Right cardiac atrium (tissue), 5 donors: ENCODE results near the gene CRYBA4. TPM values are rescaled to one million over a fixed set of nuclear protein-coding genes. Genes with fewer than 3 reads are reported as not detected.

ENCODE experiments used
- ATAC-seq, 2 donors: fragments of 200-7000 bp; cut with Tn5 transposase; one replicate each; pipeline versions ENCODE4 v1.8.0 to v1.9.1; 2020; ENCODE audit warnings: moderate library complexity in 2 of 2, mild to moderate bottlenecking in 1 of 2
- DNase-seq, 3 donors: peaks; one replicate each; pipeline ENCODE4 v3.0.0-alpha.2; 2020
- H3K27ac ChIP-seq: one replicate; pipeline ENCODE4 v1.5.1; 2013; ENCODE audit warnings: mild to moderate bottlenecking, low read length, control low read depth, moderate library complexity
- H3K27me3 ChIP-seq: one replicate; pipeline ENCODE4 v1.6.1; 2013; ENCODE audit not compliant: control insufficient read depth, insufficient read depth
- H3K4me1 ChIP-seq: one replicate; pipeline ENCODE4 v1.6.1; 2013; ENCODE audit warnings: low read length; ENCODE audit not compliant: control insufficient read depth, insufficient read depth
- H3K4me3 ChIP-seq: one replicate; pipeline ENCODE4 v1.5.1; 2013; ENCODE audit warnings: low read length, control low read depth
- H3K9me3 ChIP-seq: one replicate; pipeline ENCODE4 v1.6.1; 2013; ENCODE audit warnings: low read length; ENCODE audit not compliant: control insufficient read depth
- WGBS: extraction: QIAGEN DNeasy Blood & Tissue Kit; methylation state at CpG from one replicate; pipeline ENCODE4 v1.1.7; 2013; 5-methylcytosine and 5-hydroxymethylcytosine counted together
- intact Hi-C, 4 donors: fragments of 100-400 bp; cut with DNase I; formaldehyde crosslinking; loops; one replicate each; pipeline versions ENCODE4 v1.11.0 to v1.14.0; 2022 to 2023
- polyA plus RNA-seq: library from polyadenylated mRNA; stranded (reverse); fragments of 200-250 nt; gene quantifications from one replicate; pipeline ENCODE4 v1.2.3, GENCODE V29; 2013
- total RNA-seq, 4 donors: library from RNA; stranded (reverse); fragmentation: NEBNext Ultra II Directional; extraction: Animal tissue kit (Norgen Biotek cat#: 25700); gene quantifications; one replicate each; pipeline ENCODE4 v1.2.1, GENCODE V29; 2021
- donor health status: healthy with polysubstance abuse.
- donor health status: DM: no; HTN: yes; CAD: no.
- donor health status: DM: no; HTN: no; CAD: no.
- donor health status: DM: no; HTN: yes; CAD: no; lungs with severe emphysema.
- donor health status: DM: yes; HTN: yes; CAD: no.

Gene CRYBA4
- total and polyA plus RNA-seq, 5 donors = not detected

DNA sequence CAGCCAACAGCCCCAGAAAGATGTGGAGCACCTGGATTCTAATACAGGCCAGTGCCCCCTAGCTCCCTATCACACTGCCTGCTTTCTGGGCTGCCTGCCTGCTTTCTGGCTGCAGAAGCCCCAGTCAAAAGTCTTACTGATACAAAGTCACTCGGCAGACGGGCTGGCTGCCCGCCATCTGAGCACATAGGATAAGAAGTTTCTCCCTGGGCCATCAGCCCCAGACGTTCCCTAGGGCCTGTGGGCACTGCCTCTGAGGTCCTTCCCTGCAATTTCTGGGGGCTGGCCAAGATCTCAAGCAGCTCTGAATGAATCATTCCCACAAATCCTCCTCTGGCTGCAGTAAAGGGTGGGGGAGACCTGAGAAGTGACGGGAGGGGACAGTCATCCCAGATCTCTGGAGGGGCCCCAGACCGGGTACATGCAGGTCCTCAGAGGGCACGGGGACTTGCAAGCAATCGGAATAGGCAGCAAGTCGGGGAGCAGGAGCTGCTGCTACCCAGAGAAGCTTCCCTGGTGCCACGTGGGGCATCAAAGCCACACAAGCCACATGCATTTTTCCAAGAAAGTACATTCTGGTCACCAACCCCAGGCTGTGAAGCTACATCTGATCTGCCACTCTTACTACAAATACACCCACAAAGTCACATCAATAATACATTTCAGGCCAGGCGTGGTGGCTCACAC lies 36.5 kb upstream of the CRYBA4 start:
- H3K9me3 ChIP-seq = no peaks in the 10 kb centered on the region
- 32% methylated on average over 11 of the region's 11 CpGs for WGBS
- intact Hi-C loops = loop anchor here in 2 of 4 donors (10.0 kb wide), 2 partner anchors 60 to 70 kb away; partner anchors contain the start of gene TFIP11 (in 1 of the 2)
- H3K4me3 ChIP-seq = no peak overlapping the region
- H3K27me3 ChIP-seq = no peaks in the 10 kb centered on the region
- H3K27ac ChIP-seq = no peak overlapping the region
- DNase-seq = peak; percentile 84 to 95 (median 89)
- ATAC-seq = peak; percentile 37 to 40
- peaks cover 9% of the 10 kb centered on the region for H3K4me1 ChIP-seq

DNA sequence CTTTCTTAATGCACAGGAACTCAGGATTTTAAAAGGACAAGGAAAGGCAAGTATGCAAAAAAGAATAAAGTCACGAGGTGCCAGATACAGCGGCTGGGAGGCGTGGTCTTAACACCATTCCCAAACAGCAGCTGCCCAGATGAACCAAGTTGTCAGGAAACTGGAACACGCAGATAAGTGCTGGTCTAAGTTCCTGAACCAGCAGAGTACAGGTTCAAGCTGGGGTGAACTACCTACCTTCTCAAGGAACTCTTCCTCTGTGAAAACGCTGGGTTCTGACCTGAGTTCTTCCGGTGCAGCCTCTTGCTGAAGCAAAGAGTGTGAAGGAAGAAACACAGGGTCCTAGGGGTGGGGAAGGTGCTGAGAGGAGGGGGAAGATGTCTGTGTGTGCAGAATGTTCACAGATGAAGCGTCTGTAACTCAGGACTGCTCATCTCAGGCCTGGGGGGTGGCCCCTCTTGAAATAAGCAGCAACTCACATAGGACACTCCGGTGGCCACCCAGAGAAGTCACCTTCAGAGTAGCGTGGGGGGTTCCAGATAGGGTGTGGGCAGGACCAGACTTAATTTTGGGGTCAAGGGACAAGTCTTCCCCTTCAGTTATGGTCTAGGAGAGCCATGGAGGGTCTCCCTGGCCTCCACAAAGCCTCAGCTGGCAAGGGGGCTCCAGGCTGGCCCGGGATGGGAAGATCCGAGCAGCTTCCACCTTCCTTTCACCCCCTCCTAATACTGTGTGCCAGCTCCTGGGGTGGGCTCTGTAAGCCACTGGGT lies 35.0 kb upstream of the CRYBA4 start:
- Histone ChIP-seq H3K9me3 (no peaks in the 10 kb centered on the region), H3K27me3 (no peaks in the 10 kb centered on the region), H3K4me3 (no peak overlapping the region), H3K4me1 (peaks cover 8% of the 10 kb centered on the region), H3K27ac (peak overlapping the region; percentile 3)
- ATAC-seq (peak; percentile 6 to 42), DNase-seq (peak in 2 of 3 donors; percentile 39 to 70)
- 63% methylated on average over 11 of the region's 11 CpGs for WGBS
- intact Hi-C loops = loop anchor here in 2 of 4 donors (10.0 kb wide), 2 partner anchors 62 to 72 kb away; partner anchors contain the start of gene TFIP11 (in 1 of the 2)

DNA sequence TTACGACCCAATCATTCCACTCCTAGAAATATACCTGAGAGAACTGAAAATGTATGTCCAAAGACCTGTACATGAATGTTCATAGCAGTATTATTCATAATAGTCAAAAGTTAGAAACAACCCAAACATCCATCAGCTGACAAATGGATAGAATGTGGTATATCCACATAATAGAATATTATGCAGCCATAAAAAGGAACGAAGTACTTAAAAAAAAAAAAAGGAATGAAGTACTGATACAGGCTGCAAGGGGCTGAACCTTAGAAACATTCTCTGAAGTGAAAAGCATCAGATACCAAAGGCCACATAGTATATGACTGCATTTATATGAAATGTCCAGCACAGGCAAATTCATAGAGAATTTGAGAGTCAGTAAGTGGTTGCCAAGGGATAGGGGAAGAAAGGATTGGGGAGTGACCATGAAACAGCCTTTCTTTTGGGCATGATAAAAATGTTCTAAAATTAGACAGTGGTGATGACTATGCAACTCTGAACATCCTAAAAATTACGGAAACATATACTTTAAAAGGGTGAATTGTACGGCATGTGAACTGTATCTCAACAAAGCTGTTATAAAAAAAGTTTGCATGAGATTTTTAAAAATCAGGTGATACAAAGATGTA lies 33.7 kb upstream of the CRYBA4 start:
- no peak for DNase-seq
- intact Hi-C loops = loop anchor here in 2 of 4 donors (10.0 kb wide), 2 partner anchors 63 to 73 kb away; partner anchors contain the start of gene TFIP11 (in 1 of the 2)
- Histone ChIP-seq H3K27ac (no peak overlapping the region), H3K9me3 (no peaks in the 10 kb centered on the region), H3K4me3 (no peak overlapping the region), H3K4me1 (peaks cover 8% of the 10 kb centered on the region), H3K27me3 (no peaks in the 10 kb centered on the region)
- 88% methylated on average over 4 of the region's 4 CpGs for WGBS
- no peak for ATAC-seq

DNA sequence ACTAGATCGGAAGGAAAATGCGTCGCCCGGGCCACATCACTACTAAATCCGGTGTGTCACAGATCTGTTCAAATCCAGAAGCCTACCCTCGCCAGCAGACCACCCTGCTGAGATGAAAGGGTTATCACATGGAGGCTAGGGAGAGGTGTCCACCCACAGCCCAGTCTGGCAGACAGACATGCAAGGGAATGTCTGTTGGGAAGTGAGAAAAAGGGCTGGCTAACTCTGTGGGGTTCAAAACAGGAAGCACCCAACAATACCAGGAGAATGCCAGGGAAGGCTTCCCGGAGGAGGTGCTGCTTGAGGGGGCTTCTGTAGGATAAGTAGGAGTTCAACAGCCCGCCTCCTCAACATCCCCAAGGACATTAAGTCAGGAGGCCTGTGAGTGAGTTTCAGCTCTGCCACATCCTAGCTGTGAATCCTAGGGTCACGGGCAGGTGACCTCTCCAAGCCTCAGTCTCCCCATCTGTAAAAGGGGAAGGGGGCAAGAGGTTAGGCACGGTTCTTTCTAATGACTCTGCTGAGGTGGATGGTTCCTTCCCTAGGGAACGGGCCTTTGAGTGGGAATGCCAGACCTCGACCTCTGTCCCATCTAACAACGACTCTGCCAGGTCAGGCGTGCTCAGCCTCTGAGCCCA lies 32.9 kb upstream of the CRYBA4 start:
- DNase-seq = no peak
- Histone ChIP-seq H3K9me3 (no peaks in the 10 kb centered on the region), H3K4me3 (peak overlapping the region; percentile 100), H3K27me3 (no peaks in the 10 kb centered on the region), H3K4me1 (peaks cover 8% of the 10 kb centered on the region), H3K27ac (peak overlapping the region; percentile 92)
- intact Hi-C loops = loop anchor here in 2 of 4 donors (10.0 kb wide), 2 partner anchors 64 to 74 kb away; partner anchors contain the start of gene TFIP11 (in 1 of the 2)
- WGBS = 60% methylated on average over 14 of the region's 14 CpGs
- ATAC-seq = no peak

DNA sequence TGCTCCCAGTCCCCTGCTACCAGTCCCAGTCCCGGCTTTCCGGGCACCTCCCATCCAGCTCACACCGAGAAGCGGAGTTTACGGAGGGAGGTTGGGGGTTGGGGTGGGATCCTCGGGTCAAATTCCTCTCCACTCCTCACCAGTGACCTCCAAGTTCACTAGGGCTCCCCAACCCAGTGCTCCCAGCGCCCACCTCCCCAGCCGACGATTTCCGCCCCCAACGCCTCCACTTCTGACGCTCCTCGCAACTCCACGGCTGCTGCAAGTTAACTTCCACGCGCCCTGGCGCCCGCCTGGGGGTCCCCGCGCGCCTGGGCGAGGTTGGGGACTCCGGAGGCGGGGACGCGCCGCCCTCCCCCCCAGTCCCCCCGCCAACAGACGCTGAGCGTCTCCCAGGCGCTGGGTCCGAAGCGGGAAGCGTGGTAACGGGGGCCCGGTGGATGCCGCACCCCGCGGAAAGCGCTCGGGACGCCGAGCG lies 32.4 kb upstream of the CRYBA4 start:
- Histone ChIP-seq H3K27ac (peak overlapping the region; percentile 92), H3K9me3 (no peaks in the 10 kb centered on the region), H3K27me3 (no peaks in the 10 kb centered on the region), H3K4me1 (peaks cover 8% of the 10 kb centered on the region), H3K4me3 (peak overlapping the region; percentile 100)
- intact Hi-C loops = loop anchor here in 2 of 4 donors (10.0 kb wide), 2 partner anchors 65 to 75 kb away; partner anchors contain the start of gene TFIP11 (in 1 of the 2)
- peak; percentile 42 to 76 (median 73) for DNase-seq
- WGBS = under 1% methylated on average over 44 of the region's 44 CpGs
- peak; percentile 34 to 40 for ATAC-seq

DNA sequence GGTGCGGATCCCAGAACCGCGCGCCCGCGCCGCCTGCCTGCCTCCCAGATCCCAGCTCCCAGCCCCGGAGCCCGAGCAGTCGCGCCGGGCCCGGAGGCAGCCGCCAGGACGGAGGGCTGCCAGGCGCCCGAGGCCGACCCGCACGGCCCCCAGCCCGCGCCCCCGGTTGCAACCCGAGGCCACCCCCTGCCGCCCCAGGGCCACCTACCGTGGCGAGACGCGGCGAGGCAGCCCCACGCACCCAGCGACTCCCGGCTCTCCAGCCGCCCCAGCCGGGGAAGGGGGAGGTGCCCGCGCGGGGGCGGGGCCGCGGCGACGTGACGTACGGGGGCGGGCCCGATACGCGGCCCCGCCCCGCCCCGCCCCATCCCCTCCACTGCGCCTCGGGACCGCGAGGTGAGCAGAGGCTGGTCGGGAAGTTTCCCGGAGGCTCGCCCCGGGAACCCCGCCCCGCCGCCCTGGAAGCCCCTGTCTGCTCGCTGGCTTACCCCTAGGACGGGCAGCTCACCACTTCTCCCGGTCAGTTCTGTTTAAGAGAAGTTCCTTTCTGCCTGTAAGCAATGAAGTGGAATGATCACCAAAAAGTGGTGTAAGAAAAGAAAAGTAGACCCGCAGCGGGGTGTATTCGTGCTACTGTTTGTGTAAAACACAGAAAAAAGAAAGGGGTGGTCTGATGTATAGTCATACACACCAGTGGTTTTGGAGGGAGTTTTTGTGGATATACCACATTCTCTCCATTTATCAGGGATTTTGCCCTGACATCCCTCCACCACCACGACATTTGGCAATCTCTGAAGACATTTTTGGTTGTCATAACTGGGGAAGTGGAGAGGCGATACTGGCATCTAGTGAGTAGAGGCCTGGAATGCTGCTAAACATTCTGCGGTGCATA lies 31.7 kb upstream of the CRYBA4 start, which contains the start of gene TPST2:
TPST2 (minus strand) TSS at position 288 of the 892 bp plus-strand sequence. CDS start 48,502 bp downstream, outside the sequence.
- peak; percentile 93 to 95 for ATAC-seq
- intact Hi-C loops = loop anchor here in 3 of 4 donors (5.0 to 10.0 kb wide), 3 partner anchors 65 to 88 kb away; partner anchors contain the start of gene TFIP11 (in 1 of the 3)
- Histone ChIP-seq H3K4me3 (peak within 1 kb of the TSS; percentile 100), H3K27me3 (no peaks in the 10 kb centered on the region), H3K27ac (peak within 1 kb of the TSS; percentile 92), H3K9me3 (no peaks in the 10 kb centered on the region), H3K4me1 (peaks cover 7% of the 10 kb centered on the region)
- WGBS = under 1% methylated on average over 72 of the region's 72 CpGs
- peak; percentile 80 to 93 (median 92) for DNase-seq

DNA sequence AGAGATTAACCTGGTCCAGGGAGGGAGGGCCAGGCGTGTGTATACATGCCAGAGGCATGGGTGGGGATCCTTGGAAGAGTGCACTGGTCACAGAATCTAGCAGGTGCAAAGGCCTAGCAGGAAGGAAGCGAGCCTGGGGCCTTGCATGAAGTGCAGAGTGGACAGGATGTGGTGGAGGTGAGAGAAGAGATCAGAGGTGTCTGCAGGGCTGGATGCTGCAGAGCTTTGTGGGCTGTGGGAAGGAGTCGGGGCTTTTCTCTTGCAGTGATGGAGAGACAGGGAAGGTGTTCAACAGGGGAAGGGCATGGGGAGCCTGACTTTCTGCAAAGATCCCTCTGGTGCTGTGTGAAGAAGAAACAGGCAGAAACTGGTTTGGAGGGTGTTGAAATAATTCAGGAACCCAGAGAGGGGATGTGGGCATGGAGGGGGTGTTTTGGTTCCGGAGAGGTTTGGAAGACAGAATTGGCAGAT lies 29.3 kb upstream of the CRYBA4 start:
- no peak overlapping the region for H3K27ac ChIP-seq

DNA sequence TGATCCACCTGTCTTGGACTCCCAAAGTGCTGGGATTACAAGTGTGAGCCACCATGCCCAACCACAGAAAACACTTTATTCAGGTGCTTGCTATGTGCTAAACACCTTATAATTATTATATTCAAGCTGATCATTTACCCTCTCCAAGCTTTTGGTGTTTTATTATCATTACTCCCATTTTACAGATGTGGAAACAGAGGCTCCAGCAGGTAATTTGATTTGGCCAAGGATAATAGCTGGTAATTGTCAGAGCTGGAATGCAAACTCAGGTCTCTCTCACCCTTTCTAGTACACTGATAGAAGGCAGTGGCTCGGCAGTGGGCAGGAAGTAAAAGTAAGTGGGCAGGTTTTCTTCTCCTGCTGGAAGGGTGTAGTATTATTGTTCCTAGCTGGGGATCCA lies 28.0 kb upstream of the CRYBA4 start:
- no peak for ATAC-seq
- intact Hi-C loops = loop anchor here in 1 of 4 donors (5.0 kb wide), 1 partner anchor 91 kb away; no protein-coding TSS in a partner anchor

More for the DNA sequence above, 29.3 kb upstream of the CRYBA4 start:
- no peak for DNase-seq
- no peaks in the 10 kb centered on the region for H3K27me3 ChIP-seq
- ATAC-seq = no peak
- intact Hi-C loops = loop anchor here in 1 of 4 donors (5.0 kb wide), 1 partner anchor 90 kb away; no protein-coding TSS in a partner anchor
- WGBS = 78% methylated on average over 4 of the region's 4 CpGs
- peaks cover 2% of the 10 kb centered on the region for H3K4me1 ChIP-seq
- H3K4me3 ChIP-seq = no peak overlapping the region
- H3K9me3 ChIP-seq = no peaks in the 10 kb centered on the region

DNA sequence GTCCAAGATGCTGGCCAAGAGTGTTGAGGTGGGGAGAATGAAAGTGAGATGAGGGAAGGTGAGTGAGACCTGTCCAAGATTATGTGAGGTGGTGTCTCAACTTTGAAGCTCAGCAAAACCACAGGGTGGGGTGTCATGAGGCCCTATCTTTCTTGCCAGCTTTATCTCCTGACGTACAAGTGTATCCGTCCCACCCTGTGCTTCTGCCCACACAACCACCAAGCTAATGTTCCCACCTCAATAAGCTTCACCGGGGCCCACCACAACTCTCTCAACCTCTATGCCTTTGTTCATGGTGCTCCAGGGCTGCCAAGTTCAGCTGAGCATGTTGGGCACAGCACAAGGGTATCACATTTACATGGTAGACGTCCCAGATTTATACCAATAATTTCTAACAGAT lies 24.7 kb upstream of the CRYBA4 start:
- intact Hi-C loops = no loop called here
- no peak for ATAC-seq
- WGBS = 80% methylated on average over 4 of the region's 4 CpGs

More for the DNA sequence above, 28.0 kb upstream of the CRYBA4 start:
- H3K9me3 ChIP-seq = no peaks in the 10 kb centered on the region
- H3K27ac ChIP-seq = no peak overlapping the region
- H3K4me3 ChIP-seq = no peak overlapping the region
- no peaks in the 10 kb centered on the region for H3K27me3 ChIP-seq
- 48% methylated on average over 1 of the region's 1 CpG for WGBS
- no peak for DNase-seq
- H3K4me1 ChIP-seq = no peaks in the 10 kb centered on the region

More for the DNA sequence above, 24.7 kb upstream of the CRYBA4 start:
- no peak overlapping the region for H3K4me3 ChIP-seq
- H3K9me3 ChIP-seq = no peaks in the 10 kb centered on the region
- no peak overlapping the region for H3K27ac ChIP-seq
- no peak for DNase-seq
- H3K4me1 ChIP-seq = no peaks in the 10 kb centered on the region
- no peaks in the 10 kb centered on the region for H3K27me3 ChIP-seq
